HG02981 (cell line): ENCODE results near the gene EXD3.
A peak's percentile ranks its signal among the peaks of the same experiment; 100 is the strongest.

ENCODE experiments used
- ATAC-seq: cut with Tn5 transposase; IDR thresholded peaks from one replicate; pipeline ENCODE4 v1.9.1; 2021; ENCODE audit warnings: mild to moderate bottlenecking, moderate library complexity; ENCODE audit not compliant: unreplicated experiment

The EXD3 gene

GRCh38 chr9:137276473-137277328 is 146.3 kb downstream of the EXD3 start:
- no peak for ATAC-seq

GRCh38 chr9:137275588-137276472 is 147.1 kb downstream of the EXD3 start:
- no peak for ATAC-seq

DNA sequence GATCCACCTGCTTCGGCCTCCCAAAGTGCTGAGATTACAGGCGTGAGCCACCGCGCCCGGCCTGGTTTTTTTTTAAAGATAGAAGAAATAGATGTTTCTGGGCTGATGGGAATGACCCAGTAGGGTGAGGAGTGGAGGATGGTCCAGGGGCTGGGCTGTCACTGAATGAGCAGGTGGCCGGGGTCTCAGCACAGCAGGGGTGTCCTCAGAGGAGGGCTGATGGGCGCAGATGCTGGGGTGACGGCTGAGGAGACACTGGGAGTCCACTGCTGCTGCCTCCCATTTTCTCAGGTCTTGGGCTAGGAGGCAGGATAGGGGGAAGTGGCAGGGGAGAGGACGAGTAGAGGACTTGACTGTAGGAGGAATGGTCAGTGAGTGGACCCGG is 147.8 kb downstream of the EXD3 start:
- no peak for ATAC-seq

DNA sequence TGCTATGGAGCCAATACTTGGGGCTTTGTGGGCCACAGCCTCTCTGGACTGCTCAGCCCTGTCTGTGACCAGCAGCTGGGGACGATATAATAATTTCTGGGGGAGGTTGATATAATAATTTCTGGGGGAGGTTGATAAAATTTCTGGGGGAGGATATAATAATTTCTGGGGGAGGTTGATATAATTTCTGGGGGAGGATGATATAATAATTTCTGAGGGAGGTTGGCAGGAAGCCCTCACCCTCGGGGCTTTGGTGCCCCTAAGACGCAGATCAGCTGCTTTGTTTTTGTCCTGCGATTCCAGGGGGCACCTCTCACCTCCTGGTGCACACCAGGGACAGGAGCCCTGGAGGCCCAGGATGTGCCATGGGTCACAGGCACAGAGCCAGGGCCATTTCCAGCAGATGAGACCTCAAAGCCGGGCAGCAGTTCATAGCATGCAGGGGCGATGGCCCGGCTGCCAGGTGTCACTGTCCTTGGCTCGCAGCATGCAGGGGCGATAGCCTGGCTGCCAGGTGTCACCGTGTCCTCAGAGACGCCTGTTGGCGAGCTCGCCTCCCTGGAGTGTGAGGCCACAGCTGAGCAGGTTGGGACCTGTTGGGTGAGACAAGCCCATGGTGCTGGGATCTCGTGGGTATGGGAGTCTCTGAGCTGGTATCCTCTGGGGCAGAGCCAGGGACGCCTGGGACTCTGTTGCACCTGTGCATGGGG is 149.2 kb downstream of the EXD3 start:
- ATAC-seq: no peak

DNA sequence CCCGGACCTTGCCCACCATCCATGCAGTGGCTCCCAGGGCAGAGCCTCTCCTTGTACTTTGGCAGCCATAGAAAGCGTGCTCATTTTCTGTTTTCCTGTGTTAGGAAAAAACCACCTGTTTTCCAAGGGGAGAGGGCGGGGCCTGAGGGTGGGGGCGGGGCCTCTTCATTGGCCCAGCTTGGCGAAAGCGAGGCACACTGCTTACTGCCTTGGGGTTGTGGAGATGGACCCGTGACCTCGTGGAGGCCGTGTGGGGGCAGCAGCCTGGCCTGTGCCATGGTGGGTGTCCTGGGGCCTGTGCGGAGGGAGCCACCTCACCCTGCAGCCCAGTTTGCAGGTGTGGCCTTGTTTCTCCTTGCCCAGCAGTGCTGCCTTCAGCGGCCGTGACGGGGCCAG is 149.9 kb downstream of the EXD3 start:
- ATAC-seq: no peak

- no peak for ATAC-seq
These were observed 150.5 kb downstream of the EXD3 start for GRCh38 chr9:137272241-137273094.

GRCh38 chr9:137271696-137272076 is 151.3 kb downstream of the EXD3 start:
- ATAC-seq: no peak

DNA sequence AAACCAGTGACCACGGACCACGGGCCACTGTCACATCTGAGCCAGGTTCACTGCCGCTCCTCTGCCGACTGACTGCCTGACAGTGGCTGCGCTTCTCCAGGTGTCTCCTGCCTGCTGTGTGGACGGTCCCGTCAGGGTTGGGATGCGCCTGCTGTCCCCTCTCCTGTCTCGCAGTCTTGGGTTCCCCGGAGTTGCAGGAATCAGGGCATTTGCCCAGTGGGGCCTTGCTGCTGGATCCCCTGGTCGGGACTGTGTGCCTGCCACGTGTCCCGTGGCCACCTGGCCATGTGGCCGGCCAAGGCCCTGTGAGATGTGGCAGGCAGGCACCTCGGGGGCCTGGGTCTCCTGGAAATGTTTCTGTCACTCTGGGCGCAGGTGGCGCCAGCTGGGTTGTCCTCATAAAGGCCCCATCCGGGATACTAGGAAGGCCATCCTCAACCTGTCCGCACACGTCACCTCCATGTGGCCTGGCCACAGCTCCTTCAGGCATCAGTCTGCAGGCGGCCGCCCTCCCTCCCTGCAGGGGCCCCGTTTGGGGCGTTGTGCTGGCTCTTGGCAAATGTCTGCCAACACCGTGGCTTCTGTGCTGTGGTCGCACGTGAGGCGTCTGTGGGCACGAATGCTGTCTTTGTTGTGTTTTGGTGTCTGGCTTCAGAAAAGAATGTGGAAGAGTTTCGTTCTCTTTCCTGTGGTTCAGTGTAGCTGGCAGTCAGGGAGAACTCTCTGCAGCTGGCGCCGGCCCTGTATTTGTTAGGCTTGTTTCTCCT is 151.8 kb downstream of the EXD3 start:
- no peak for ATAC-seq

- no peak for ATAC-seq
These were observed 153.7 kb downstream of the EXD3 start for GRCh38 chr9:137269231-137269772.

DNA sequence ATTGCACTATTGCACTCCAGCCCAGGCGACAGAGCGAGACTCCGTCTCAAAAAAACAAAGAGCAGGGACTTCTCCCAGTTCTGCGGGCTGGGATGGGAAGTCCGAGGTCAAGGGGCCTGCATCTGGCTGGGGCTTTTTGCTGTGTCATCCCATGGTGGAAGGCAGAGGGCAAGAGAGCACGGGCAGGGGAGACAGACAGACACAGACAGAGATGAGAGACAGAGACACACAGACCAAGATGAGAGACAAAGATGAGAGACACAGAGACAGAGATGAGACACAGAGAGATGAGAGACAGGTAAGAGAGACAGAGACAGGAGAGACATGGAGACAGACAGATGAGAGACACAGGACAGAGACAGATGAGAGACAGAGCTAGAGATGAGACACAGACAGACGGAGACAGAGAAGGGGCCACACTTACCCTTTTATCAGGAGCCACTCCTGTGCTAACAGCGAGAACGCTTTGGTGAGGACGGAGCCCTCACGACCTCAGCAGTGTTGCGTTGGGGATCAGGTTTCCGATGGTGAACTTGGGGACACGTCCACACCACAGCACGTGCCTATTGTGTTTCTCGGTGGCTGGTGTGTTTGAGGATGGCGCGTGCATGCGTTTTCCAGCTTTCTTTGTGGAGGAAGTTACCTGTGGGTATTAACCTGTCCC is 154.3 kb downstream of the EXD3 start:
- ATAC-seq: no peak

DNA sequence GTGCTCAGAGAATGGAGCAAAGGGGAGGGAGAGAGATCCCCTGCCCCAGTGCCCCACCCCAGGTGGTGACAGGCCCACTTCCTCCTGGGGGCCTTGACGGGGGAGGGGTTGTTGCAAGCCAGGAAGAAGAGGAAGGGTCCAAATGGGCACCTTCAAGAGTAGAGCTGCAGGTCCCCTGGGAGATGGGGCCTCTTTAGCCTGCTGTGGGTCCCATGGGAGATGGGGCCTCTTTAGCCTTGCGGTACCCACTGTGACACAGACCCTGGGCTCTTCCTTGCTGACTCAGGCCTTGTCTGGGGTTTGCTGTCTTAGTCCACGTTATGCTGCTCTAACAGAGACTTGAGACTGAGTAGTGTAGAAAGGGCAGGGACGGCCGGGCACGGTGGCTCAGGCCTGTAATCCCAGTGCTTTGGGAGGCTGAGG is 155.0 kb downstream of the EXD3 start:
- ATAC-seq: peak; percentile 43

DNA sequence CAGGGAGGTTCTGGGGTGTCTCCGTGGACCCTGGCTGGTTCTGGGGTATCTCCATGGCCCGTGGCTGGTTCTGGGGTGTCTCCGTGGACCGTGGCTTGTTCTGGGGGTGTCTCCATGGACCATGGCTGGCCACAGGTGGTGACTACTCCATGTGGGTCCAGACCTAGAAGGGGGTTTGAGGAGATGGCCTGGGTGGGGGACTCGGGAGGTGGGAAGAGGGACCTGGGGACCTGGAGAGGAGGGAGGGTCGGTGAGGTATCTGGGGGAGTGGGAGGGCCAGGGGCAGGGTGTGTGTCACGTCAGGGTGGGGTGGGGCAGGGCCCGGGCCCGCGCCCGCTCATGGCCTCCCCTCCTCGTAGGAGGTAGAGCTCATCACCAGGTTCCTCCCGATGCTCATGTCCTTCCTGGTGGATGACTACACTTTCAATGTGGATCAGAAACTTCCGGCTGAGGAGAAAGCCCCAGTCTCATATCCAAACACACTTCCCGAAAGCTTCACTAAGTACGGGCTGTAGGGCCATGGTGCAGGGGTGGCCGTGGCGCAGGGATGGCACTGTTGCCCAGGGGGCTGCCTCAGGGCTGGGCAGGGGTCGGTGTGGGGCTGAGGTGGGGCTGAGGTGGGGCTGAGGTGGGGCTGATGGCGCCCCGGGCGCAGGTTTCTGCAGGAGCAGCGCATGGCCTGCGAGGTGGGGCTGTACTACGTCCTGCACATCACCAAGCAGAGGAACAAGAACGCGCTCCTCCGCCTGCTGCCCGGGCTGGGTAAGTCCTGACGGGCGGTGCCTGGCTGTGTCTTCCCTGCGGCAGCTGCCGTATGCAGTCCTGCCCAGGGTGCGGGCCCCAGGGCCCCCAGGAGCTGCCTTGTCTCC is 156.1 kb downstream of the EXD3 start:
- ATAC-seq: no peak

DNA sequence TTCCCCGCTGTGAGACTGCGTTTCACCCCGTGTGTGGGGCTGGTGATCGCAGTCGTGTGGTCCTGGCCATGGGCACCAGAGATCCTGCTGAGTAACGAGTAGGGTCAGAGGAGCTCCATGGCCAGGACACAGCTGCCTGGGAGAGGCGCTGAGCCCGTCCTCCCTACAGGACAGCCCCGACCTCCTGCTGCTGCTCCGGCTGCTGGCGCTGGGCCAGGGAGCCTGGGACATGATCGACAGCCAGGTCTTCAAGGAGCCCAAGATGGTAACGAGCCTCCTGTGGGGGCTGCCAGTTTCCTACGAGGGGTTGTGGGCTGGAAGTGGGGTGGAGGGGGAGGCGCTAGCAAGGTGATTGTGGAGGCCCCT is 156.8 kb downstream of the EXD3 start:
- no peak for ATAC-seq

DNA sequence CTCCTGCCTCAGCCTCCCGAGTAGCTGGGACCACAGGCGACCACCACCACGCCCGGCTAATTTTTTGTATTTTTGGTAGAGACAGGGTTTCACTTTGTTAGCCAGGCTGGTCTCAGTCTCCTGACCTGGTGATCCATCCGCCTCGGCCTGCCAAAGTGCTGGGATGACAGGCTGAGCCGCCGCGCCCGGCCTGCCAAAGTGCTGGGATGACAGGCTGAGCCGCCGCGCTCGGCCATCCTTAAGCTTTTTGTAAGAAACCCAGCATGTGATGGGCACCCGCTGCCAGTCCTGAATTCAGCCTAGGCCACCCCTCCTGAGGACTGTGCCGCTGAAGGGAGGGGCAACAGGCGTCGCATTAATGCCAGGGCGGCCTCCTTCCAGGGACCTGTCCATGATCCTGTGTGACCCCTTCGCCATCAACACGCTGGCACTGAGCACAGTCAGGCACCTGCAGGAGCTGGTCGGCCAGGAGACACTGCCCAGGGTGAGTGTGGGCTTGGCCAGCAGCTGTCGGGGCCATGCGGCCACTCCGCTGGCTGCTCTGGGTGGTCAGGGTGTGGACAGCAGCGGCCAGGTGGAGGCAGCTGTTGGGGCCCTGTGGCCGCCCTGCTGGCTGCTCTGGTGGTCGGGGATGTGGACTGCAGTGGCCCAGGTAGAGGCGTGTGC is 157.3 kb downstream of the EXD3 start:
- ATAC-seq: no peak

- no peak for ATAC-seq
These were observed 158.9 kb downstream of the EXD3 start for GRCh38 chr9:137264067-137264466.

DNA sequence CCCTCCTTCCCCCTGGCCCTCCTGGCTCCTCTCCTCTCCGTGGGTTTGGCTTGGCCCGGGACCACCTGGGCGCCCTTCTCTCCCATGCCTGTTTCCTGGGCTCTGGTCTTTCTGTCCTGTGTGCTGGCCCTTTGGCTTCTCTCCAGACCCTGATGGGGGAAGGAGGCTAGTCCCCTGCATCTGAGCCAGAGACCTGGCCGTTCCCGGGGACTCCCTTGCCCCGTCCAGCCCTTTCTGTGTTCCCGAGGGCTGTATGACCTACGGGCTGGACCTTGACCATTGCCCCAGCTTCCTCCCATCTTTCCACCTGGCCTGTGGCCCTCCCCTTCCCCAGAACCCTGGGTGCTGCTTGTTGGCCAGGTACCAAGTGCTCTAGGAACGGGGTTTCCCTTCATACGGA is 159.5 kb downstream of the EXD3 start:
- no peak for ATAC-seq

DNA sequence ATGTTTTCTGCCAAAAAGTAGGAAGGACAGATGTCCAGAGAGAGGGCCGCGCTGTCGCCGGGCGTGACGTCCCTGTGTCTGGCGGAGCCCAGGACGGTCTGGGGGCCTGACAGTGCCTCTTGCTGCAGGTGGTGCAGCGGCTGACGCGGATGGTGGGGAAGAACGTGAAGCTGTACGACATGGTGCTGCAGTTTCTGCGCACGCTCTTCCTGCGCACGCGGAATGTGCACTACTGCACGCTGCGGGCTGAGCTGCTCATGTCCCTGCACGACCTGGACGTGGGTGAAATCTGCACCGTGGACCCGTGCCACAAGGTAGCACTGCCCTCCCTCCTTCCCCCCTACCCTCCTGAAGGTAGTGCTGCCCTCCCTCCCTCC is 160.1 kb downstream of the EXD3 start:
- ATAC-seq: no peak
